ENCODE measurements around the gene CAMK1G.

DNA sequence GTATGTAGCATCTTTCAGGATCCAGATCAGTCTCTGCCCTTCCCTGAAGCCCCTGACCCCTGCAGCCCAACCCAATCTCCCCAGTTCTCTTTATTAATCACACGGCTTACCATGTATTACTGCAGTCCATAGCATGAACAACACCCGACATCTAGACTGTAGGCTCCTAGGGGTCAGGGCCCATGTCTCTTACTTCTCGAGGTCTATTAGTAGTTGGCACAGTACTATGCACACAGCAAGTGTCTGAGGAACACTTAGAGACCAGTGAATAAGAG, 27.1 kb downstream of the CAMK1G start:
- TF ChIP-seq, protein P1, sequence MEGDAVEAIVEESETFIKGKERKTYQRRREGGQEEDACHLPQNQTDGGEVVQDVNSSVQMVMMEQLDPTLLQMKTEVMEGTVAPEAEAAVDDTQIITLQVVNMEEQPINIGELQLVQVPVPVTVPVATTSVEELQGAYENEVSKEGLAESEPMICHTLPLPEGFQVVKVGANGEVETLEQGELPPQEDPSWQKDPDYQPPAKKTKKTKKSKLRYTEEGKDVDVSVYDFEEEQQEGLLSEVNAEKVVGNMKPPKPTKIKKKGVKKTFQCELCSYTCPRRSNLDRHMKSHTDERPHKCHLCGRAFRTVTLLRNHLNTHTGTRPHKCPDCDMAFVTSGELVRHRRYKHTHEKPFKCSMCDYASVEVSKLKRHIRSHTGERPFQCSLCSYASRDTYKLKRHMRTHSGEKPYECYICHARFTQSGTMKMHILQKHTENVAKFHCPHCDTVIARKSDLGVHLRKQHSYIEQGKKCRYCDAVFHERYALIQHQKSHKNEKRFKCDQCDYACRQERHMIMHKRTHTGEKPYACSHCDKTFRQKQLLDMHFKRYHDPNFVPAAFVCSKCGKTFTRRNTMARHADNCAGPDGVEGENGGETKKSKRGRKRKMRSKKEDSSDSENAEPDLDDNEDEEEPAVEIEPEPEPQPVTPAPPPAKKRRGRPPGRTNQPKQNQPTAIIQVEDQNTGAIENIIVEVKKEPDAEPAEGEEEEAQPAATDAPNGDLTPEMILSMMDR (IDR thresholded peaks at IDR 0.05) = no peak
- TF ChIP-seq POLR2A (IDR thresholded peaks at IDR 0.05) = no peak

Data from heart left ventricle (tissue), 13 donors.